M059J (cell line): ENCODE results near the gene GOLGA6L26. TPM values are rescaled to one million over a fixed set of nuclear protein-coding genes. Genes with fewer than 3 reads are reported as not detected.
"Not testable (repeated sequence)": the region's sequence is repeated elsewhere in the genome, so short reads cannot be mapped to it uniquely, and the experiment has no call there.

Source experiments
- DNase-seq: peaks from one replicate; pipeline ENCODE4 v3.0.0-alpha.2; 2012; ENCODE audit warnings: low read depth
- total RNA-seq: library from RNA; depleted of rRNA; stranded (reverse); fragments of >200 nt; shearing (Covaris generic); gene quantifications from 2 replicates; pipeline ENCODE4 v1.2.3, GENCODE V29; 2014; rRNA removed

Gene GOLGA6L26, protein sequence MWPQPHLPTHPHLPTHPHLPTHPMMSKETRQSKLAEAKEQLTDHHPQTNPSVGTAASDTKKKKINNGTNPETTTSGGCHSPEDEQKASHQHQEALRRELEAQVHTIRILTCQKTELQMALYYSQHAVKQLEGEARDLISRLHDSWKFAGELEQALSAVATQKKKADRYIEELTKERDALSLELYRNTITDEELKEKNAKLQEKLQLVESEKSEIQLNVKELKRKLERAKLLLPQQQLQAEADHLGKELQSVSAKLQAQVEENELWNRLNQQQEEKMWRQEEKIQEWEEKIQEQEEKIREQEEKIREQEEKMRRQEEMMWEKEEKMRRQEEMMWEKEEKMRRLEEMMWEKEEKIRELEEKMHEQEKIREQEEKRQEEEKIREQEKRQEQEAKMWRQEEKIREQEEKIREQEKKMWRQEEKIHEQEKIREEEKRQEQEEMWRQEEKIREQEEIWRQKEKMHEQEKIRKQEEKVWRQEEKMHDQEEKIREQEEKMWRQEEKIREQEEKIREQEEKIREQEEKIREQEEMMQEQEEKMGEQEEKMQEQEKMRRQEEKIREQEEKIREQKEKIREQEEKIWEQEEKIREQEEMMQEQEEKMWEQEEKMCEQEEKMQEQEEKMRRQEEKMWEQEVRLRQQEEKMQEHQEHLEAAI
- total RNA-seq, result not detected in 2 replicates

DNA sequence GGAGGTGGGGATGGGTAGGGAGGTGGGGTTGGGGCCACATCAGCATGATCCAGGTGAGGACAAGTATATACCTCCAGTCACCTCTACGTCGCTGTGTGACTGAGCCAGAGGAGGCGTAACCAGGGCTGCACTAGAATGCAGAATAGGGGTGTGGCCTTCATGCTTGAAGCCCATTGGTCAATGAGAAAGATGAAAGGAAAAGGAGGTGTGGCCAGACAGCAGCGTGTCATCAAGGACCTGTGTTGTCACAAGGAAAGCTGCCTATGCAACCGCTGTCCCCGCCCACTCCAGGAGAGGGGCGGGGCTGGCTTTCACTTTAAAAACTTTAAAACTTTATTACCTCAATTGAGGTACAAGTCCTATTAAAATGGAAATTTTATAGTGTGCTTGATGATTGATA is at the start of gene GOLGA6L26:
Gene GOLGA6L26 (minus strand): TSS at position 101 of the 400 bp plus-strand sequence. CDS start 61 bp downstream, at position 40.
- DNase-seq, result not testable (repeated sequence)

- not testable (repeated sequence) for DNase-seq
These were observed 47.2 kb upstream of the GOLGA6L26 start for GRCh38 chr15:23381192-23381591.

GRCh38 chr15:23380700-23381099 is 46.7 kb upstream of the GOLGA6L26 start:
- DNase-seq, result not testable (repeated sequence)

DNA sequence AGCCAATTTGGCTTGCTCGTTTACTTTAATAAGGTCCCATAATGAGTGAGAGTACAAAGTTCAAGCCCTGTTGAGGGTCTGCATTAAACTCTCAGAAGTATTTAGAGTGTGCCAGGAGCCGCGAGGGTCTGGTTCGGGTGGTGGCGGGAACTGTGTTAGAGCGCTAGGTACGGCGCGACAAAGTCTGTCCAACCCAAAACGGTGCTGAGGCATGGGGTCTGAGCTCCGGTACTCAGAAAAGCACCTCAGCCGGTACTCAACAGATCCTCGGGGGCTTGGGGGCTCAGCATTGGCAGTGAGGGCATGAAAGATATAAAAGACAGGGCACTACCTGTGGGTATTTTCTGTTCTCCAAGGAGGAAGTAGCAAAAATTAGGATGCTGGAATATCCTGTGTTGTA is 45.0 kb upstream of the GOLGA6L26 start:
- DNase-seq, result not testable (repeated sequence)

DNA sequence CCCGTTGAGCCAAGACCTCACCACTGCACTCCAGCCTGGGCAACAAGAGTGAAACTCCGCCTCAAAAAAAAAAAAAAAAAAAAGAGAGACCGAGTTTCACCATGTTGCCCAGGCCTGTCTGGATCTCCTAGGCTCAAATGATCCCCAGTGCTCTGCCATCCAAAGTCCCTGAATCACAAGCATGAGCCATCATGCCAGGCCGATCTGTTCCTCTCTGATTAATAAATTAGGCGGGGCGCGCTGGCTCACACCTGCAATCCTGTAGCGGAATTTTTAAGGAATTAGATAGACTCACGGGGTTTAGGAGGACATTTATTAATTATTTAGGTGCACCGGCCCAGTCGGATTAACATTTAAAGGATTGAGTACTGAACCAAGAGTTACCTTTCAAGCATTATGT is 40.2 kb upstream of the GOLGA6L26 start:
- DNase-seq, result not testable (repeated sequence)

DNA sequence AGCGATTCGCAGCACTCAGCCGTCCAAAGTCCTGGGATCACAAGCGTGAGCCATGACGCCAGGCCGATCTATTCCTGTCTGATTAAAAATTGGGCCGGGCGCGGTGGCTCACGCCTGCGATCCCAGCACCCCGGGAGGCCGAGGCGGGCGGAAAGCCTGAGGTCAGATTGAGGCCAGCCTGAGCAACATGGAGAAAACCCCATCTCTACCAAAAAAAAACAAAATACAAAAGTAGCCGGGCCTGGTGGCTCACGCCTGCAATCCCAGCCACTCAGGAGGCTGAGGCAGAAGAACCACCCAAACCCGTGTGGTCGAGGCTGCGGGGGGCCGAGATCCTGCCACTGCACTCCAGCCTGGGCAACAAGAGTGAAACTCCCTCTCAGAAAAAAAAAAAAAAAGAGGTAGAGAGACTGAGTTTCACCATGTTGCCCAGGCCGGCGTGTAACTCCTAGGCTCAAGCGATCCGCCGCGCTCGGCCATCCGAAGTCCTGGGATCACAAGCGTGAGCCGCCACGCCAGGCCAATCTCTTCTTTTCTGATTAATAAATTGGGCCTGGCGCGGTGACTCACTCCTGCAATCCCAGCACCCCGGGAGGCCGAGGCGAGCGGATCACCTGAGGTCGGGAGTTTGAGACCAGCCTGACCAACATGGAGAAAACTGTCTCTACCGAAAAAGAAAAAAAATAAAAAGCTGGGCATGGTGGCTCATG is 39.0 kb upstream of the GOLGA6L26 start:
- DNase-seq, result not testable (repeated sequence)

- peak; percentile 62 for DNase-seq
These were observed 38.3 kb upstream of the GOLGA6L26 start for GRCh38 chr15:23372284-23372683.

- DNase-seq, result not testable (repeated sequence)
These were observed 37.9 kb upstream of the GOLGA6L26 start for GRCh38 chr15:23371868-23372267.

DNA sequence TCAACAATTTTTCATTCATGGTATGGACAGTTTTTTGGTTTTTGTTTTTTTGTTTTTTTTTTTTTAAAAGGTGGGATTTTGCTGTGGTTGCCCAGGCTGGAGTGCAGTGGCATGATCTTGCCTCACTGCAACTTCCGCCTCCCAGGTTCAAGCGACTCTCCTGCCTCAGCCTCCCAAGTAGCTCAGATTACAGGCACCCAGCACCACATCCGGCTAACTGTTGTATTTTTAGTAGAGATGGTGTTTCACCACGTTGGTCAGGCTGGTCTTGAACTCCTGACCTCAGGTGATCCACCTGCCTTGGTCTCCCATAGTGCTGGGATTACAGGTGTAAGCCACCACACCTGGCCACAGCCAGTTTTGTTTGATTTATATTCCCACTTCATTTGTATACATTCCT is 37.1 kb upstream of the GOLGA6L26 start:
- DNase-seq, result not testable (repeated sequence)

DNA sequence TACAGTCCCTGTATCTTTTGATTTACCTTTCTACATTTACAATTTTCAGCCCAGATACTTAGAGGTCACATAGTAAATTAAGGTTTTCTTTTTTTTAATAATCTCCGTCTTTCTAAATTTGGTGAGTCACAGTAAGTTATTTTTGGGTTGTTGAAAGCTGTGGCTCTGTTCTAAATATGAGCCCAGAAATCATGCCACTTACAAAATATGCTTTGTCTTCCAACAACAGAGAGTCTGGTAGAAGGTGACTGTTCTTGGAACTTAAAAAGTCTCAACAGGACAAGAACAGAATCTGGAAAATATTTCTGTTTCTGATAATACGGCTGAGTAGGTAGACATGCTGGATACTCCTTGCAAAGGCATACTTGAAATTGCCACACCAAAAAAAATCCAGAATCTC is 36.6 kb upstream of the GOLGA6L26 start:
- no peak for DNase-seq

DNA sequence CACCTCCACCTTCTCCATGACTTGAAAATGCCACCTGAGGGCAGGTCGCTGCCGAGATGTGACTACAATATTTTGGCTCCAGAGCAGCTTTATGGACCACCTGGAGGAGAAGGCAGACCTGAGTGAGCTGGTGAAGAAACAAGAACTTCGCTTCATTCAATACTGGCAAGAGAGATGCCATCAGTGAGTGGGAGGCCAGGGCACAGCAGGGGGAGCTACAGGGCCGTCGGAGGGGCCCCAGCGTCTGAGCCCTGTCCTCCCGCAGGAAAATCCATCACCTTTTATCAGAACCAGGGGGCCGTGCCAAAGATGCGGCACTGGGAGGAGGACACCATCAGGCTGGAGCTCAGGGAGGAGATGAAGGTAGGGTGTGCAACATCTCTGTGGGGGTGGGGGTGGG is 30.3 kb upstream of the GOLGA6L26 start:
- DNase-seq, result not testable (repeated sequence)

DNA sequence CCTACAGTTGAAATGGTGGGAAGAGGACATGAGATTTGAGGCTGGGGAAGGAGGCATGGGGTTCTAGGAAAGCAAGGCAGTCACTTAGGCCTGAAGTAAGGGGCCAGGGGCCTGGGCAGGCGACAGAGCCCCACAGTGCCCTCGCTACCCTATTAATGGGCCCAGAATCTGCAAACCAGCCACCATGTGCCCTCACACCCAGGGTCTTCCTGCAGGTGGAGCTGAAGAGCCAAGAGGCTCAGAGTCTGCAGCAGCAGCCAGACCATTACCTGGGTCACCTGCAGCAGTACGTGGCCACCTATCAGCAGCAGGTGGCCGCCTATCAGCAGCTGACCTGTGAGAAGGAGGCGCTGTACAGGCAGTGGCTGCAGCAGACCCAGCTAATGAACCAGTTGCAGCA is 28.6 kb upstream of the GOLGA6L26 start:
- not testable (repeated sequence) for DNase-seq

- DNase-seq, result not testable (repeated sequence)
These were observed 20.5 kb upstream of the GOLGA6L26 start, which contains the start of gene GOLGA8S for GRCh38 chr15:23354448-23354847. TSS of gene GOLGA8S (plus strand) at chr15:23354748. CDS start at chr15:23354810, 62 bp downstream.

DNA sequence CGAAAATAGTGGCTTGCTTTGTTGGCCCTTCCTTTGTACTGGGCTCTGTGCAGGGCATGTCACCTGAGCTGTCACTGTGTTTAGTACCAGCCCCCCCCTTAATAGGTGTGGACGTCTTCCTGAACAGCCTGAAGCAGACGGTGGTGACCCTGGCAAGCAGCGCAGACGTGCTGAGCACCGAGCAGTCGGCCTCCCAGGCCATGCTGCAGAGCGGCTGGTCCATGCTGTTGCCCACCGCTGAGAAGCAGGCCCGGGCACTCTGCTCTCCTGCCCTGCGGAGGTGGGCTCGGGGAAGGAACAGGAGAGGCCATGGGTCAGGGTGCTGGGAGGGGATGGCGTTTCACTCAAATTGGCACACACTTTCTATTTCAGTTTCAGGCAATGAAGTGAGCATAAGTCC is 22.8 kb downstream of the GOLGA6L26 start:
- not testable (repeated sequence) for DNase-seq

- not testable (repeated sequence) for DNase-seq
These were observed 28.1 kb downstream of the GOLGA6L26 start for GRCh38 chr15:23305921-23306320.

DNA sequence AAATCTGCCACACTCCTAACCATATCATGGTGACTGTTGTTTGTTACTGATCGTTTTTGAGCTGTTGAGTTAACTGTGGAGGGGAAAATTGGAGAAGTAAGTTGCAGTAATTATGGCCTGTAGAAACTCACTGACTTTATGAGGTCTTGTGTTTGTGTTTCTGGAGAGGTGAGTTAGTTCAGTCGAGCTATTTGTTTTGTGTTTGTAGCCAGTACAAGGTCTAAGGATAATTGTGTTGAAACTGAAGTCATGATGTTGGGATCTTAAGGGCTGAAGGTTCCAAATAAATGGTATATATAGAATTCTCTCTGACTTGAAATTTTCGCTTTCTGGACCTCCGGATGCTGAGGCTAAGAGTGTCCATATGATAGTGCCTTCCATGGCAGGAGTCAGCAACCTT is 29.2 kb downstream of the GOLGA6L26 start:
- DNase-seq, result not testable (repeated sequence)

- DNase-seq, result peak; percentile 2
These were observed 29.7 kb downstream of the GOLGA6L26 start for GRCh38 chr15:23304267-23304666.

DNA sequence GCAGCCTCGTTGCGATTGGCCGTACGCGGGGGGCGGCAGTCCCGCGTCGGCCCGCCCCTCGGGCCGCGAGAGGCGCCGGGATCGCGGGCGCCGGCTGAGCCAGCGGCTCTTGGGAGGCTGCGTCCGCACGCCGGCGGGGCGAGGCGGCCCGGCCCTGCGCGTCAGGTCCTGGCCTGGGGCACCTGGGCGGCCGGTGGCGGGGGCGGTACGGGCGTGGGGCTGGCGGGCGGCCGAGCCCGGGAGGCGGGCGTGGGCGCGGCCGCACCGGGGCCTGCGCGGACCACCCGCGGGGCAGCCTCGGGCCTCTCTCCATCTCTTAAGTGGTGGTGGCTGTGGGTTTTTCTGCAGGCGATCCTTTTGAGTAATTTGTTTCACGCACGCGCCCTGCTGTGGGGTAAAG is 30.3 kb downstream of the GOLGA6L26 start:
- peak; percentile 34 for DNase-seq

DNA sequence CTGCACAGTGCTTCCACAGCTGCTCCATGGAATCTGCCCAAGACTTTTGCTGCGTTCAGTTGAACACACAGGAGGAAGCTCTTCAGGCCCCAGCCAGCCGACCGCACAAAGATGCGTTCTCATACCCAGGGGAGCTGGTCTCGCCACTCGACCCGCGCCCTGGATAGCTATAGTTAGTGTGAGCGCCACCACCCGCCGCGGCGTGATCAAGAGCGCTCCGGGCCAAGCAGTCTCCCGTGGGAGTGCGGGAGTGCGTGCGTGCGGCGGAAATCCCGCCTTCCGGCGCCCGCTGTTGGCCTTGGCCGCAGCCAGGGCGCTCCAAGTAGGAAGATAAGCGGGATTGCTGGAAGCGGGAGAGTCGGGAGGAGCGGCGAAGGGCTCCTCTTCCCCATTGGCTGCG is 30.8 kb downstream of the GOLGA6L26 start:
- DNase-seq, result not testable (repeated sequence)
